Central memory CD4-positive, alpha-beta T cell (primary cell): Measurements from ENCODE around the gene C1QTNF5.

Experiments used
- DNase-seq: peaks from one replicate; pipeline ENCODE4 v3.0.0; 2022

The C1QTNF5 gene

GRCh38 chr11:119336744-119337469 is 3.8 kb downstream of the C1QTNF5 start:
- DNase-seq = no peak

GRCh38 chr11:119335655-119336543 is 4.8 kb downstream of the C1QTNF5 start:
- no peak for DNase-seq

- DNase-seq = no peak
These were observed 5.5 kb downstream of the C1QTNF5 start for GRCh38 chr11:119335091-119335654.

- peak; percentile 94 for DNase-seq
These were observed 6.3 kb downstream of the C1QTNF5 start, which contains the start of gene RNF26 for GRCh38 chr11:119334174-119334930. Gene RNF26, plus strand, starts transcription at chr11:119334527. Its CDS starts 596 bp downstream, at chr11:119335123.

GRCh38 chr11:119332111-119332765 is 8.4 kb downstream of the C1QTNF5 start:
- no peak for DNase-seq

GRCh38 chr11:119330237-119330636 is 10.4 kb downstream of the C1QTNF5 start:
- no peak for DNase-seq

GRCh38 chr11:119329320-119329719 is 11.4 kb downstream of the C1QTNF5 start:
- DNase-seq = no peak

- DNase-seq = no peak
These were observed 16.5 kb downstream of the C1QTNF5 start for GRCh38 chr11:119324189-119324588.

GRCh38 chr11:119323532-119324033 is 17.1 kb downstream of the C1QTNF5 start:
- DNase-seq = peak; percentile 64

- no peak for DNase-seq
These were observed 17.7 kb downstream of the C1QTNF5 start for GRCh38 chr11:119322921-119323531.

- DNase-seq = no peak
These were observed 18.3 kb downstream of the C1QTNF5 start for GRCh38 chr11:119322360-119322739.

- peak; percentile 49 for DNase-seq
These were observed 19.7 kb downstream of the C1QTNF5 start for GRCh38 chr11:119320776-119321524.

GRCh38 chr11:119320240-119320775 is 20.4 kb downstream of the C1QTNF5 start:
- DNase-seq = no peak

GRCh38 chr11:119319700-119320239 is 20.9 kb downstream of the C1QTNF5 start:
- no peak for DNase-seq

- DNase-seq = no peak
These were observed 21.5 kb downstream of the C1QTNF5 start for GRCh38 chr11:119319136-119319699.

- peak; percentile 59 for DNase-seq
These were observed 22.2 kb downstream of the C1QTNF5 start for GRCh38 chr11:119318240-119319135.

- no peak for DNase-seq
These were observed 23.0 kb downstream of the C1QTNF5 start for GRCh38 chr11:119317592-119318239.
